ENCODE measurements around the gene PLPP4. TPM values are rescaled to one million over a fixed set of nuclear protein-coding genes. Genes with fewer than 3 reads are reported as not detected.

PLPP4 gene
- total RNA-seq, 2 experiments from 2014 or later: not detected

DNA sequence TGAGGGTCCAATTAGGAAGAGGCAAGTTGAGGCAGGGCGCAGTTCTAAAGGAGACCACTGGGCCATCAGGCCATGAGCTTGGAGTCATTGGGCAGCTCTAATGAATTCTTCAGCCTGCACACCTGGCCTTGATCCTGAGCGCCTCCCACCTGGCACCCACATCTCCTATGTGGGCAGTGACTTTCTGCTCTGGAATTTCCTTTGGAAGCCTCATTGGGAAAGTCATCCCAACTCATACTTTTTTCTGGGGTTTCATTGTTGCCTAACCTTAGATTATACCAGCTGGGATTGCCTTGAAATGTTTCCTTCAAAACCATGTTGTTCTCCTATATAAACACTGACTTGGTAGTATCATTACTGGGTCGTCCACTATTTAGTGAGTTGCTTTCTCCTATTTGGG is 54.1 kb downstream of the PLPP4 start:
- Mint-ChIP-seq H3K27me3 (peaks cover 7% of the 10 kb centered on the region), H3K4me1 (no peaks in the 10 kb centered on the region), H3K4me3 (no peak overlapping the region)

DNA sequence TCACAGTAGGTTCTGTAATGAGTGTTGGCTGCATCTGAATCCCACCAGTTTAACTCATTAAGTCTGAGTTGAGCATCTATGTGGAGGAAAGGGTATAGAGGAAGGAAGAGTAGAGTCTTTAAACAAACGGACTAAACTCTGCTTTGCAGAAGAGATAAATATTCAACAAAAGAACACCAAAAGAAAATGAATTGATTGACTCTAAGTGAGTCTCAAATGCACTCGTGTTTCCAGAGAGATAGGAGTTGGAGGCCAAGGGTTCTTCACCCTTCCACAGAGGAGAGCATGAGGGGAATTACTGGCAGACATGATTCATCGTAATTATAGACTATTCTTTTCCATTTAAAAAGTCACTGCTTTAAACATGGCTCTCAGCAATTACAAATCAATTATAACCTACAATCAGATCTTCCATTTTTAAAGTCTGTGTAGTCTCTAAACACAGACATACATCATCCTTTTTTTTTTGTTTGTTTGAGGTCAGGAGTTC is 56.3 kb downstream of the PLPP4 start:
- Mint-ChIP-seq H3K27ac (no peak overlapping the region), H3K9me3 (peaks cover 6% of the 10 kb centered on the region), H3K36me3 (no peaks in the 10 kb centered on the region), H3K27me3 (peaks cover 6% of the 10 kb centered on the region), H3K4me1 (no peaks in the 10 kb centered on the region), H3K4me3 (no peak overlapping the region)
- DNase-seq: no peak

More for the DNA sequence above, 54.1 kb downstream of the PLPP4 start:
- Mint-ChIP-seq H3K36me3 (no peaks in the 10 kb centered on the region), H3K27ac (no peak overlapping the region), H3K9me3 (peaks cover 6% of the 10 kb centered on the region)
- DNase-seq: no peak

DNA sequence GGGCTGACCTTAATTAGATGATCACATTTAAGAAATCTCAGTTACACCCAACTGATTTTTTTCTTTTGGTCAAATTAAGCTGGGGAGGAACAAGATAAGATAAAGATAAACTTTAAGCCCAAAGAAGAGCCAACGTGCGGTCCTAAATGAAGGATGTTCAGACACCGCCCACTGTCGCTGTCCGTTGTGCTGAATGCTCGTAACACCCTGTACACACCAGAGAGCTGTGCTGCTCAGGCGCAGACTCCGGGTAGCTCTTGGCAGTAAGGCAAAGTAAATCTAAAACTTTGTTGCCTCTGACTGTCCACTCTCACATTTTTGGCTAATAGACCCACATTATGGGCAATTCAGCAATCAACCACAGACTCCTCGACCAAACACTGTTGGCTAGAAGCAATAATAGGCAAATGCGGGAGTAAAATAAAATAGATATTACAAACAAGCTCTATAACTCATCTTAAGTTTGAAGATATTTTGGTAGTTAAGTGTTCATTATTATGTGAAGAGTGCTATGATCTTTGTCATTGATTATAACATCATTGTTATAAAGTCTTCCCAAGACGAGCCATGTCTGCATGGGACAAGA is 57.1 kb downstream of the PLPP4 start:
- Mint-ChIP-seq H3K4me1 (no peaks in the 10 kb centered on the region), H3K4me3 (no peak overlapping the region), H3K9me3 (peaks cover 6% of the 10 kb centered on the region), H3K27me3 (no peaks in the 10 kb centered on the region), H3K36me3 (no peaks in the 10 kb centered on the region), H3K27ac (no peak overlapping the region)
- DNase-seq: no peak

DNA sequence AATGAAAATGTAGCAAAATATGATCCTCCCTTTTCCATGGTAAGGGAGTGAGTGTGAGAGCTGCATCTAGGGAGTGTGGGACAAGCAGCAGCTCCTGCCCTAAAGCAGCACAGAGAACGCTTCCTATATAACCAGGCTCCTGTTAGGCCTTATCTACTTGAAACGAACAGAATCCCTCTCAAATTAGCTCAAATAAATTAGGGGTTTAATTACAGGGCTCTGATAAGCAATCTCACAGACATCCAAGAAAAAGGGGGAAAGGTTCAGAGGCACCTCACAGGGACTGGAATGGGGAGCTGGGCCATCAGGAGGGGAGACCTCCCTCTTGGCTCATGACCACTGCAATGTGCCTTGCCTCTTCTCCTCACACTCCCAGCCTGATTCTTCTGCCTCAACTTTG is 57.9 kb downstream of the PLPP4 start:
- H3K9me3 Mint-ChIP-seq: peaks cover 6% of the 10 kb centered on the region

DNA sequence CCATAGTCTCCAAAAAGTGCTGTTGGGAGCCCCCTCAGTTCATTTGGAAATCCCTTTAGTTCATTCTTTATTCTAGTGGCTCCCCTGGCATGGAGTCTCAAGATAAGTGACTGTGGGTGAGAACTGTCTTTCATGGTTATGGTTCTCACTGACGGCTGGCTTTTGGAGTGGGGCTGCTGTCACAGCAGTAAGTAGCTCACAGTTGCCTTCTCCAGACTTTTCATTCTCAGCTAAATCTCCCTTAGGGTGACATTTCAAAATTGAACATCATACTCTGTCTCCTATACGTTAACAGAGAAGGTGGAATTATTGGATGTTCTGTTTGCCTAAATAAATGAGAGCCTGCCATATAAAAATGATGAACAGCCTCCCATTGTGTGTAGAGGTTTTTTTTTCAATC is 58.7 kb downstream of the PLPP4 start:
- no peak overlapping the region for H3K4me3 Mint-ChIP-seq
- no peaks in the 10 kb centered on the region for H3K4me1 Mint-ChIP-seq
- no peaks in the 10 kb centered on the region for H3K36me3 Mint-ChIP-seq
- H3K27ac Mint-ChIP-seq: no peak overlapping the region
- peaks cover 6% of the 10 kb centered on the region for H3K9me3 Mint-ChIP-seq
- DNase-seq: no peak
- H3K27me3 Mint-ChIP-seq: no peaks in the 10 kb centered on the region

More for the DNA sequence above, 57.9 kb downstream of the PLPP4 start:
- Mint-ChIP-seq H3K4me1 (no peaks in the 10 kb centered on the region), H3K4me3 (no peak overlapping the region), H3K27me3 (no peaks in the 10 kb centered on the region), H3K36me3 (no peaks in the 10 kb centered on the region), H3K27ac (no peak overlapping the region)
- DNase-seq: no peak

- peaks cover 6% of the 10 kb centered on the region for H3K9me3 Mint-ChIP-seq
- no peaks in the 10 kb centered on the region for H3K36me3 Mint-ChIP-seq
- H3K4me3 Mint-ChIP-seq: no peak overlapping the region
- DNase-seq: no peak
- no peak overlapping the region for H3K27ac Mint-ChIP-seq
- no peaks in the 10 kb centered on the region for H3K27me3 Mint-ChIP-seq
- no peaks in the 10 kb centered on the region for H3K4me1 Mint-ChIP-seq
These were observed 59.4 kb downstream of the PLPP4 start for GRCh38 chr10:120516426-120516825.

GRCh38 chr10:120517196-120517595 is 60.2 kb downstream of the PLPP4 start:
- no peak for DNase-seq
- Mint-ChIP-seq H3K36me3 (no peaks in the 10 kb centered on the region), H3K27ac (no peak overlapping the region), H3K27me3 (no peaks in the 10 kb centered on the region), H3K4me3 (no peak overlapping the region), H3K9me3 (peaks cover 6% of the 10 kb centered on the region), H3K4me1 (no peaks in the 10 kb centered on the region)

DNA sequence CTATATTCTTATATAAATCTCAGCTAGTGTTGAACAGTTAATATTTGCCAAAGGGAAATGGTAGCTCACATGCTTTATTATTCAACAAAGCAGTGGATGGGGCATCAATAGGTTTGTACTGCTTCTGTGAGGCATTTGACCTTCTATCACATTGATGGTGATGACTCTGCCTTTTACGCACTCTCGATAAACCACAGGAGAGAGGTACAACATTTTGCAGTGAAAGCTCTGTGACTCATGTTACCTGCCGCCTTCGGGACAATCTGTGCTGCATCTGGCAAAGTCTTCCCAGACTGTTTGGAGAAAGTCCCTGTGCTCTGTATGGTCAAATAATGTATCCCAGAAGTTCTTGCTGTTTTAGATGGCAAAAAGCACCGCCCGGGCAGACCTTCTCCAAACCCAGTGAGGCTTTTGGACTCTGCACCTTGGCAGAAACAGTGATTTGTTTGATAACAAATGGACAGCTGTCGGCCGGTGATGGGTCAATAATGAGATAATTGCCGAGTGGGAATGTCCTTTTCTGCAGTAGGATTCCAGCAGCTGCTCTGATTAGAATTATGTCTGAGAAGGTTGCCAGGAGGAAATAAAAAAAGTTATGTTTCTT is 61.0 kb downstream of the PLPP4 start:
- Mint-ChIP-seq H3K9me3 (peaks cover 6% of the 10 kb centered on the region), H3K4me1 (no peaks in the 10 kb centered on the region), H3K36me3 (no peaks in the 10 kb centered on the region), H3K4me3 (no peak overlapping the region), H3K27me3 (no peaks in the 10 kb centered on the region), H3K27ac (no peak overlapping the region)
- DNase-seq: no peak

DNA sequence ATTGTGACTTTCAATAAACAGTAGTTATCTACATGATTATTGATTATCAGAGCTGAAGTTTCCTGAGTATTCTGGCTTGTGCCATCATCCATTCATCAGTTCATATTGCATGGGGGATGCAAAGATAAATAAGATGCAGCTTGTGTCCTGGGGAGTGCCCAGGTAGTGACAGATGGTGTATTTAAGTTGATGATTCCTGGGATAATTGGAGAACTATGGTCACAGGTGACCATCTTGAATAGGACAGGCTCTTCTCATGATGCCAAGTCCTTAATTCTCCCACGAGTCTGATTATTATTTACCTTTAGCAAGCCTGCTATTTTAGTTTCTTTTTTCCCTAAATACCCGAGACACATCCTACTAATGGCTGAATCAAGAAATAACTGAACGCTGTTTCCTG is 64.9 kb downstream of the PLPP4 start:
- H3K9me3 Mint-ChIP-seq: no peaks in the 10 kb centered on the region
- DNase-seq: no peak
- no peaks in the 10 kb centered on the region for H3K4me1 Mint-ChIP-seq
- H3K27me3 Mint-ChIP-seq: no peaks in the 10 kb centered on the region
- no peaks in the 10 kb centered on the region for H3K36me3 Mint-ChIP-seq
- no peak overlapping the region for H3K27ac Mint-ChIP-seq
- no peak overlapping the region for H3K4me3 Mint-ChIP-seq

- no peaks in the 10 kb centered on the region for H3K4me1 Mint-ChIP-seq
- peaks cover 6% of the 10 kb centered on the region for H3K27me3 Mint-ChIP-seq
- no peak overlapping the region for H3K4me3 Mint-ChIP-seq
- H3K27ac Mint-ChIP-seq: no peak overlapping the region
- H3K36me3 Mint-ChIP-seq: no peaks in the 10 kb centered on the region
- DNase-seq: no peak
- H3K9me3 Mint-ChIP-seq: no peaks in the 10 kb centered on the region
These were observed 70.7 kb downstream of the PLPP4 start for GRCh38 chr10:120527691-120528090.

GRCh38 chr10:120530699-120531098 is 73.7 kb downstream of the PLPP4 start:
- H3K9me3 Mint-ChIP-seq: peaks cover 8% of the 10 kb centered on the region
- no peak for DNase-seq
- H3K36me3 Mint-ChIP-seq: no peaks in the 10 kb centered on the region
- H3K27ac Mint-ChIP-seq: no peak overlapping the region
- peaks cover 6% of the 10 kb centered on the region for H3K27me3 Mint-ChIP-seq
- H3K4me1 Mint-ChIP-seq: no peaks in the 10 kb centered on the region
- no peak overlapping the region for H3K4me3 Mint-ChIP-seq

DNA sequence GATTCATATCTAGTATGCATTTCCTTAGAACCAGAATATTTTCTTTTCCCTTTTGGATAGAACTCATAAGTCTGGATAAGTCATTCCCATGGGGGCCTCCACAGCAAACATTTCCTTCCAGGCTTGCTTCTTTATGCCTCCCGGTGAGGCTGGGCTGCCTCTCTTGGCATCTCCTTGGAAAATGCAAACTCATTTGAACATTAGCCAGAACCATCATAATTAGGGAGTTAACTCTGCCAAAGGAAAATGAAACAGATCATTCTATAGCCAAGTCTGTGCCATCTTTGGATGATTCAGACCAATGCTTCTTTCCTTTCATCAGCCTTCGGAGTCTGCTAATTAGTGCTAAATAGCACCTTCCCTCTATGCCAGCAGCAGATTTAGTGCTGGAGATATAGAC is 81.1 kb downstream of the PLPP4 start:
- Mint-ChIP-seq H3K27me3 (no peaks in the 10 kb centered on the region), H3K36me3 (no peaks in the 10 kb centered on the region), H3K9me3 (peaks cover 8% of the 10 kb centered on the region), H3K4me1 (no peaks in the 10 kb centered on the region), H3K27ac (no peak overlapping the region), H3K4me3 (no peak overlapping the region)
- DNase-seq: no peak

GRCh38 chr10:120539076-120539475 is 82.0 kb downstream of the PLPP4 start:
- Mint-ChIP-seq H3K36me3 (no peaks in the 10 kb centered on the region), H3K9me3 (peaks cover 7% of the 10 kb centered on the region), H3K4me3 (no peak overlapping the region), H3K4me1 (no peaks in the 10 kb centered on the region), H3K27ac (no peak overlapping the region), H3K27me3 (no peaks in the 10 kb centered on the region)
- no peak for DNase-seq

- H3K4me3 Mint-ChIP-seq: no peak overlapping the region
- H3K4me1 Mint-ChIP-seq: no peaks in the 10 kb centered on the region
- no peak overlapping the region for H3K27ac Mint-ChIP-seq
- no peak for DNase-seq
- no peaks in the 10 kb centered on the region for H3K36me3 Mint-ChIP-seq
- H3K27me3 Mint-ChIP-seq: no peaks in the 10 kb centered on the region
- H3K9me3 Mint-ChIP-seq: peaks cover 2% of the 10 kb centered on the region
These were observed 83.5 kb downstream of the PLPP4 start for GRCh38 chr10:120540486-120540885.

DNA sequence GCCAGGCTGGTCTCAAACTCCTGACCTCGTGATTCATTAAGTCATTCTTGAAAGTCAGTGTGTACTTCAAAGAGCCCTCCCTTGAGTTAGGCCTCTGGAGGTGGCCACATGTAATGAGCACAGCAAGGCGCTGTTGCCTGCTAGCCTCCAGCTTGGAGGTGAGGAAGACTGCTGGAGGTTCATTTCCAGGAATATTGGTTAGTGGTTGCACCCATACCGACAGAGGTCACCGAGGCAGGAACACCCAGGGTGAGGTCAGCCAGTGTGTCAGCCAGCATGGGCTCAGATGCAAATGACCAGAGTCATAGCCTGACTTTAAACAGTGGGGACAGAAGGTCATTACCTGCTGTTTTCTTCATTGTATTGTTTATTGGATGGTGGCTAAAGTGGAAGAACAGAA is 85.0 kb downstream of the PLPP4 start:
- no peak overlapping the region for H3K4me3 Mint-ChIP-seq
- H3K27ac Mint-ChIP-seq: no peak overlapping the region
- H3K27me3 Mint-ChIP-seq: no peaks in the 10 kb centered on the region
- no peaks in the 10 kb centered on the region for H3K9me3 Mint-ChIP-seq
- no peaks in the 10 kb centered on the region for H3K4me1 Mint-ChIP-seq
- H3K36me3 Mint-ChIP-seq: no peaks in the 10 kb centered on the region
- no peak for DNase-seq

GRCh38 chr10:120542591-120542990 is 85.6 kb downstream of the PLPP4 start:
- no peaks in the 10 kb centered on the region for H3K36me3 Mint-ChIP-seq
- H3K27ac Mint-ChIP-seq: no peak overlapping the region
- H3K4me3 Mint-ChIP-seq: no peak overlapping the region
- DNase-seq: no peak
- H3K27me3 Mint-ChIP-seq: no peaks in the 10 kb centered on the region
- no peaks in the 10 kb centered on the region for H3K4me1 Mint-ChIP-seq
- no peaks in the 10 kb centered on the region for H3K9me3 Mint-ChIP-seq
